AG10803 (cell line): Measurements from ENCODE around the gene VDR.

Source experiments
- DNase-seq: peaks from one replicate; pipeline ENCODE4 v3.0.0; 2010; ENCODE audit warnings: low read depth
- H3K4me3 ChIP-seq: 2 replicates; pipeline ENCODE4 v1.5.1; 2011; ENCODE audit warnings: mild to moderate bottlenecking, low read length, control low read depth
- TF ChIP-seq, protein P1 (sequence below): conservative IDR thresholded peaks from 2 replicates; pipeline ENCODE4 v1.5.1; 2011; ENCODE audit warnings: mild to moderate bottlenecking, low read length, control low read depth, inconsistent platforms

Gene VDR

DNA sequence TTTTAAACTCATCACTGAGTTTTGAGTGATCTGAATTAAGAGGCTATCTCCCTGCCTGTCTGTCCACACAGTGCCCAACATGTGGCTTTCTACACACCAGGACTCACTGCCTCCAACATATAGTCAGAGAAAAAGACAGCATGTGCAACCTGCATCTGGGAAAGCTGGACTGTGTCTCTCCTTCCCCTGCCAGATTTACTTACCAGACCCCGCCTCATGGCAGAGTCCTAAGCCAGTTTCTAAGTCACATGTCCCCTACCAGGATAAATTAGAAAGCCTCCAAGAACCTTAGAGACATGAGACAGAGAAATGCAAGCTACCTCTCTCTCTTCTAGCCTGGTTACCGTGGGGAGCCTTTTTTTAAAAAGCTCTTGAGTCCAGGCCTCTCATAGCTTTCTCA lies 82.4 kb downstream of the VDR start:
- TF ChIP-seq, protein P1, sequence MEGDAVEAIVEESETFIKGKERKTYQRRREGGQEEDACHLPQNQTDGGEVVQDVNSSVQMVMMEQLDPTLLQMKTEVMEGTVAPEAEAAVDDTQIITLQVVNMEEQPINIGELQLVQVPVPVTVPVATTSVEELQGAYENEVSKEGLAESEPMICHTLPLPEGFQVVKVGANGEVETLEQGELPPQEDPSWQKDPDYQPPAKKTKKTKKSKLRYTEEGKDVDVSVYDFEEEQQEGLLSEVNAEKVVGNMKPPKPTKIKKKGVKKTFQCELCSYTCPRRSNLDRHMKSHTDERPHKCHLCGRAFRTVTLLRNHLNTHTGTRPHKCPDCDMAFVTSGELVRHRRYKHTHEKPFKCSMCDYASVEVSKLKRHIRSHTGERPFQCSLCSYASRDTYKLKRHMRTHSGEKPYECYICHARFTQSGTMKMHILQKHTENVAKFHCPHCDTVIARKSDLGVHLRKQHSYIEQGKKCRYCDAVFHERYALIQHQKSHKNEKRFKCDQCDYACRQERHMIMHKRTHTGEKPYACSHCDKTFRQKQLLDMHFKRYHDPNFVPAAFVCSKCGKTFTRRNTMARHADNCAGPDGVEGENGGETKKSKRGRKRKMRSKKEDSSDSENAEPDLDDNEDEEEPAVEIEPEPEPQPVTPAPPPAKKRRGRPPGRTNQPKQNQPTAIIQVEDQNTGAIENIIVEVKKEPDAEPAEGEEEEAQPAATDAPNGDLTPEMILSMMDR, result no peak
- no peak overlapping the region for H3K4me3 ChIP-seq
- DNase-seq, result no peak

DNA sequence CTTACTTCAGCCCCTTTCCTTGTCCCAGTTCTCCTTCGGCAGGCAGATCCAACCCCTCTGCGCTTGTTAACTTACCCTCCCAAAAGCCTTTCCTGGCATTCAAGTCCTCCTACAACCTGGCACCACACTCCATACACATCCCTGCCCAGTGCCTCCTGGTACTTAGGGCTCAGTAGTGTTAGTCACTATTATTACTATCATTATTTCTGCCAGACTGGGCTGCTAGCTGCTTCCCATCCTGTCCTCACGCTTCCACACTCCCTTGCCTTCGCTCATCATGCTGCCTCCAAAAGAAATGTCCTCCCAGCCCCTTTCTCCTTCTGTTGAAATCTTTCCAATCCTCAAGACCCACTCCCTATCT lies 83.5 kb downstream of the VDR start:
- TF ChIP-seq, protein P1, result no peak
- DNase-seq, result peak; percentile 50
- H3K4me3 ChIP-seq, result no peak overlapping the region

DNA sequence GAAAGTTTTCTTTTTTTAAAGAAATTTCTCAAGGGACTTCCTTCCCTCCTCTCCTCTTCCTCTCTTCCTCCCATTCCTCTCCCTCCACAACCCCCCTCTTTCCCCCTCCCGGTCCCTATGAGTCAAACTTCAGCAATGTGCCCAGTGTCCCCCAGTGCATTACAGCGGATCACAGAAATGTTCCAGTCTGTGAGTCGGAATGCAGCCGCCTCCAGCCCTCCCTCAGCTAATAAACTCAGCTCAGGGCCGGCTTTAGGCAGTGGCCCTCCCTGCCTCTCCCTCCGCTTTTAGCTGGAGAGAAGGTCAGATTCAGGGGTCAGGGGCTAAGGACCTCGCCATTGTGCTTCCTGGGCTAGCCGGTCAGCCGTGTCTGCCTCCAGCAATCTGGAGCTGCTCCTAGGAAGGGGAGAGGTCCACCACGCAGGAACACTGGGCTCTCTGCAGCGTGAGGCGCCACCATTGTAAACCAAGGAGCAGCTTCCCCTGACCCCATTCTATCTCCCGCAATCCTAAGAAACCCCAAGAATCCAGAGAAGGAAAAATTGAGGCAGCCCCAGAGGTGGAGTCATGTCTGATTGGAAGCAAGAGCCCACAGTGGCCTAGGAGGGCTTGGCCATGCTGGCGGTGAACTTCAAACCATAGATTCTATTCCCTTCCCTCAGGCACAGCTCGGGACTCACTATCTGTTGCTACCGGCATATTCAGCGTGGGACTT lies 84.0 kb downstream of the VDR start:
- TF ChIP-seq, protein P1, result no peak
- DNase-seq, result peak; percentile 97
- peak overlapping the region; percentile 90 for H3K4me3 ChIP-seq

DNA sequence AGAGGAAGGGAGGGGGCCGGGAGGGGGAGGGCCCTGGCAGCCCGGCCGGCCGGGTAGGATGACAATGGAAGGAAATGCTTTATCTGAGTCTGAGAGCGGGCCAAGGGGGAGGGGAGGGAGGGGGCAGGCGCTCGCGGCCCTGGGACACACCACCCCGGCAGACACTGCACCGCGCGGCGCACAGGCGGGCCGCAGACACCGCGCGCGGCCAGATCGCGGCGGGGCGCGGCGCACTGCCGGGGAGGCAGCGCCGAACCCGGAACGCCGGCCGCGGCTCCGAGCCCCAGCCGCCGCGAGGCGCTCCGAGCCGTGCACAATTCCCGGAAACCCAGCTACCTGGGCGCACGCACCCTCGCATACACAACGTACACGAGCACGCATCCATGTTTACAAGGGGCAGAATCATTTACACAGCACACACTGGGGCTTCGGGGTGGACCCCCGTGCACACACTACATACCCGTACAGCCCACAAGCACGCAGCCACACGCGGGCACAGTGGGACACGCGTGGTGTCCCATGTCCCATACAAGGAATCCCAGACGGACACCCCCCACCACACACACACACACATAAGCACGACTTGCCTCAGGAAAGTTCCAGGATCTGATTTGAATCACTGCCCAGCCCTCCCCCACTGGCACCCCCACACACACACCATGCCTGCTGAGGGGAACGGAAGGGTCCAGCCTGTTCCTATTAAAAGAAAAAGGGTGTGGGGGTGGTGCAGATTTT lies 84.7 kb downstream of the VDR start, which contains the start of gene HDAC7:
Gene HDAC7 (minus strand): TSS at position 8 of the 735 bp plus-strand sequence. CDS start 118 bp downstream, outside the sequence.
- H3K4me3 ChIP-seq, result peak within 1 kb of the TSS; percentile 90
- TF ChIP-seq, protein P1, result no peak
- peak; percentile 88 for DNase-seq

DNA sequence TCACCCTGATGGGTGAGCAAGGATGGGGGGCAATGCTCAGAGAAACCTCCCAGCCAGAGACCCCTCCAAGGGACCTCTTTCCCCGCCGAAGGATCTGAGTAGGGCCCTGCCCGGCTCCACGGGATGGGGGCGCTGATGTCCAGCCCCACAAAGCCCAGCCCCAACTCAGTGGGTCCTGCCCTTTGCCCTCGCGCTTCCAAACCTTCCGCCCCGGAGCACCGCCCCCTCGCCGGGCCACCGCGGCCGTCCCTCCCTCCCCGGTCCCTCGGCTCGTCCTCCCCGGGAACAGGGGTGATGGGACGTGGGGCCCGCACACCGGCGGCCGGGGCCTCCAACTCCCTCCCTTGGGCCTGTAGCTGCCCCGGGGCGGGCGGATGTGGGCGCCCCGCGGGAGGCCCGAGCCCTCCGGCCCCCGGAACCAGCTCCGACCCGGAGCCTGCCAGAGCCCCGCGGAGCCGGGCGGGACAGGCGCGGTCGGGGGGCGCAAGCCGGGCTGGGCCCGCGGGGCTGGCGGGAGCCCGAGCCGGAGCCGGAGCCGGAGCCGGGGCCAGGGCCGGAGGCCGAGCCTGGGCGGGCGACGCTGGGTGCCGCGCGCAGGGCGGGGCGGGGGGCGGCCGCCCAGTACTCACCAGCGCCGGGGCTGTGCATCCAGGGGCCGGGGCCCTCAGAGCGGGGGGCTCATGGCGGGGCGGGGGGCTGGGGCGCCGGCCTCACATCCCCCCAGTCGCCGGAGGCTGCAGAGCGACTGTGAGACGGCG lies 85.5 kb downstream of the VDR start:
- TF ChIP-seq, protein P1, result peak; percentile 37
- no peak for DNase-seq

DNA sequence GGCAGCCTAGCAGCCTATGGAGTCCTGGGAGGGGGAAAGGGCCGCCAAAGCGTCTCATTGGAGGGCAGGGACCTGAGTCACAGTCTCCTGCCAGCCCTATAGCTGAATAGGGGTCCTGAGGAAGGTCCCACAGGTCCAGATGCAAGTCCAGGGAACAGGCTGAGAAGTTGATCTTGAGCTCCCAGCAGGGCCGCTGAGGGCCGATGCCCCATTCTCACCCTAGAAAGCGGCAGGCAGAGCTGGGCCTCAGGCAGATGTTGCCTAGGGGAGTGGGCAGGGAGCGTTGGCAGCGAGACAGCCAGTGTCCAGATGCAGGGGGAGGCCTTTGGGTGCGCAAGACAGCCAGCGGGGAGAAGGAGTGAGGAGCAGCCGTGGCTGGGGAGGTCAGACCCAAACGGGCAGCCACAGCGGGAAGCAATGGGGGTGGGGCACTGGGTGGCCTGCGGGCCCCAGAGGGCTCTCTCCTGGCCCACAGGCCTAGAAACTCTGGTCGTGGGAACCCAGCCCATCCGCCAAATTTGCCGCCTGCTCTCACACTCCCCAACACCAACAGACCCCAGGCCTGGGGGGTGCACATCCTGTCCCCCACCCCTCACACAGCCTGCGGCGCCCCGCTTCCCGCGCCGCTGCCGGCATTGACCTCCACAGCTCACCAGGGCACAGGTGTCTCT lies 86.2 kb downstream of the VDR start:
- peak; percentile 37 for DNase-seq
- peak overlapping the region; percentile 90 for H3K4me3 ChIP-seq
- TF ChIP-seq, protein P1, result no peak

More for the DNA sequence above, 85.5 kb downstream of the VDR start:
- H3K4me3 ChIP-seq, result peak overlapping the region; percentile 90
